Small intestine (tissue), 7 donors: ENCODE data around the gene KLK11. TPM values are rescaled to one million over a fixed set of nuclear protein-coding genes. Genes with fewer than 3 reads are reported as not detected.

ENCODE experiments used
- DNase-seq, 2 donors: peaks; one replicate each; pipeline versions ENCODE4 v3.0.0 to v3.0.0-alpha.2; 2013
- FAIRE-seq: peaks from 2 replicates; lab custom pipeline; 2012; peaks lifted over from hg19 to GRCh38; lab: Jason Lieb, UNC
- H3K27ac ChIP-seq, 3 donors: one replicate each; pipeline ENCODE4 v1.5.1; 2013; ENCODE audit warnings: low read length in 2 of 3, mild to moderate bottlenecking in 2 of 3, control low read depth in 1 of 3, inconsistent platforms in 1 of 3, low read depth in 1 of 3, moderate library complexity in 1 of 3
- H3K27me3 ChIP-seq, 3 donors: one replicate each; pipeline ENCODE4 v1.6.1; 2013; ENCODE audit warnings: low read length in 3 of 3, inconsistent platforms in 1 of 3; ENCODE audit not compliant: control insufficient read depth in 3 of 3, insufficient read depth in 3 of 3
- H3K36me3 ChIP-seq, 3 donors: one replicate each; pipeline ENCODE4 v1.6.1; 2013; ENCODE audit warnings: low read length in 3 of 3, inconsistent platforms in 1 of 3, low read depth in 1 of 3, mild to moderate bottlenecking in 1 of 3, moderate library complexity in 1 of 3; ENCODE audit not compliant: control insufficient read depth in 3 of 3, insufficient read depth in 2 of 3
- H3K4me1 ChIP-seq, 3 donors: one replicate each; pipeline ENCODE4 v1.6.1; 2013; ENCODE audit warnings: low read length in 2 of 3, inconsistent platforms in 1 of 3, low read depth in 1 of 3, mild to moderate bottlenecking in 1 of 3, moderate library complexity in 1 of 3; ENCODE audit not compliant: control insufficient read depth in 3 of 3, insufficient read depth in 2 of 3
- H3K4me3 ChIP-seq, 3 donors: one replicate each; pipeline ENCODE4 v1.5.1; 2013; ENCODE audit warnings: low read length in 3 of 3, control low read depth in 1 of 3, inconsistent platforms in 1 of 3, low read depth in 1 of 3, mild to moderate bottlenecking in 1 of 3, moderate library complexity in 1 of 3
- H3K9me3 ChIP-seq, 2 donors: one replicate each; pipeline ENCODE4 v1.6.1; 2013; ENCODE audit warnings: low read depth in 1 of 2, low read length in 1 of 2; ENCODE audit not compliant: control insufficient read depth in 2 of 2, insufficient read depth in 1 of 2
- WGBS, 3 donors: extraction: QIAGEN DNeasy Blood & Tissue Kit; methylation state at CpG; one replicate each; pipeline ENCODE4 v1.1.7; 2013; 5-methylcytosine and 5-hydroxymethylcytosine counted together
- polyA plus RNA-seq, 4 donors: library from polyadenylated mRNA; stranded (reverse) in 3 of 4; unstranded in 1 of 4; fragments of 200-250 nt in 3 of 4; fragments of 120-200 nt in 1 of 4; gene quantifications; one replicate each; pipeline versions ENCODE4 v1.2.1 to v1.2.3, GENCODE V29; 2013
- donor health status: healthy with polysubstance abuse.
- donor health status: control.
- donor health status: control.
- donor health status: Bipolar disorder and iron deficiency.
- donor health status: healthy.

KLK11 gene
- polyA plus RNA-seq, 4 donors = 0.67 to 1.4 (median 0.90) TPM

DNA sequence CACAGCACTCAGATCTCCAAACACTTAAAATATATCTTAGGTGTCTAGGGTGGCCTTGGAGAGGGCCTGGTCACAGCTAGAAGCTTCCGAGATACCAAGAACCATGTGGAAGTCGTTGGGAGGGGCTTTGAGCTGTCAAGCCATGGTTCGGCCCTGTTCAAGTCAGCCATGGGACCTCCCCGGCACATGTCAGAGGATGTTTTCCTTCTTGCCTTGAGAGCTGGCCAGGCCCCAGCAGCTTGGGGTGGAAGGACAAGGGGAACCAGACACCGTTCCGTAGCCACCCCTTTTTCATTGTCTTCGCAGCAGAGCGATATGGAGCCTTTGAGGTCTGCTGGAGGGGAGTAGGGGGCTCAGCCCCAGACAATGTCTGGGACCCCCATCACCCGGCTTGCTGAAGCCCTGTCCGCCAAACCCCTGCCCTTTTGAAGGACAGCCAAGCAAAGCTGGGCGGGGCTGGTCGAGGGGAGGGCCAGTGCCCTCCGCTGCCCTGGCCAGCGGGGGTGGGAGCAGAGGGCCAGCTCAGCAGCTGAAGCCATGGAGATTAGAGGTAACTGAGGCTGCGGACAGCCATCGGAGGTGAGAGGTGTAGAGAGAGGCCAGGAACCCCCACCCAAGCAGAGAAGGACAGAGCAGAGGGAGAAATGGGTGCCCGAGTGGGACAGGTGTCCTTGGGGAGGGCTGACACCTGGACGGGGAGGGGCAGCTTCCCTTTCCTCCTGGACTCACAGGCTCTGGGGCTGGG is 435 bp downstream of the KLK11 start:
- Histone ChIP-seq H3K4me3 (no peak overlapping the region), H3K9me3 (no peaks in the 10 kb centered on the region), H3K4me1 (no peaks in the 10 kb centered on the region), H3K27me3 (peaks cover 0 to 10% (median 0%) of the 10 kb centered on the region in 3 donors), H3K36me3 (no peaks in the 10 kb centered on the region), H3K27ac (no peak overlapping the region)
- DNase-seq (no peak), FAIRE-seq (no peak)
- WGBS, 3 donors = 42 to 56% (median 42%) methylated on average over 15 to 18 of the region's 18 CpGs

- Histone ChIP-seq H3K4me1 (no peaks in the 10 kb centered on the region), H3K4me3 (no peak overlapping the region), H3K9me3 (no peaks in the 10 kb centered on the region), H3K36me3 (no peaks in the 10 kb centered on the region), H3K27me3 (peaks cover 0 to 13% (median 0%) of the 10 kb centered on the region in 3 donors), H3K27ac (no peak overlapping the region)
- DNase-seq (no peak), FAIRE-seq (no peak)
- 63 to 84% (median 67%) methylated on average over 5 to 6 of the region's 6 CpGs for WGBS, 3 donors
Measured at GRCh38 chr19:51025401-51025800, 1.0 kb downstream of the KLK11 start.

DNA sequence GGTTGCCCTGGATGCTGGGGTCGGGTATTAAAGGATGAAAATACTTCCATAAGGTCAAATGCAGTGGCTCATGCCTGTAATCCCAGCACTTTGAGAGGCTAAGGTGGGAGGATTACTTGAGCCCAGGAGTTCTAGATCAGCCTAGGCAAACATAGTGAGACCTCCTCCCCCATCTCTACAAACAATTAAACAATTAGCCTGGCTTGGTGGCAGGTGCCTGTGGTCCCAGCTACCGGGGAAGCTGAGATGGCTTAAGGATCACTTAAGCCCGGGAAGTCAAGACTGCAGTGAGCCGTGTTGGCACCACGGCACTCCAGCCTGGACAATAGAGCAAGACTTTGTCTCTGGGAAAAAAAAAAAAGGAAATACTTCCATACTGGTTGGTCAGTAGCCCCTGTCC is 1.5 kb downstream of the KLK11 start:
- no peak overlapping the region for H3K27ac ChIP-seq

DNA sequence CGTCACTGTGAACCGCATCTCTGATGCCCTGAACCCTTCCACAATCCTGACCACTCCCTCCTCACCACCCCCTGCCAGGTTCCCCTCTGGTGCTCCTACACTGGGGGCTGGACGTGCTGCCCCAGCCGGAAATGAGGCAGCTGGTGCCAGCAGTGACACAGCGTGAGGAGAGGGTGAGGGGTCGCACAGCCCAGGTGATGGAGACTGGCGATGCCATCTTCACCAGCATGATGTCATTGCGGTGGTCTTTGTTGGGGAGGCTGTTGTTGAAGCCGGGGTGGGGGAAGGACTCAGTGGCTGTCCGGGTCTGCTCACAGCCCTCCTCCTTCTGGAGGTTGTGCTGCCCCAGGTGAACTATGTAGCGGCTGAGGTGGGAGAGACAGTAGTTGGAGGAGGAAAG is 2.5 kb downstream of the KLK11 start:
- Histone ChIP-seq H3K27ac (no peak overlapping the region), H3K4me1 (no peaks in the 10 kb centered on the region), H3K27me3 (peaks cover 4 to 28% (median 4%) of the 10 kb centered on the region in 3 donors), H3K36me3 (no peaks in the 10 kb centered on the region), H3K9me3 (no peaks in the 10 kb centered on the region), H3K4me3 (no peak overlapping the region)
- 67 to 73% (median 70%) methylated on average over 10 to 11 of the region's 11 CpGs for WGBS, 3 donors
- no peak for FAIRE-seq
- no peak for DNase-seq

More for the DNA sequence above, 1.5 kb downstream of the KLK11 start:
- Histone ChIP-seq H3K9me3 (no peaks in the 10 kb centered on the region), H3K36me3 (no peaks in the 10 kb centered on the region), H3K4me3 (no peak overlapping the region), H3K4me1 (no peaks in the 10 kb centered on the region), H3K27me3 (peaks cover 0 to 18% (median 0%) of the 10 kb centered on the region in 3 donors)
- FAIRE-seq (no peak), DNase-seq (no peak)
- WGBS, 3 donors = 16 to 46% (median 41%) methylated on average over 5 of the region's 5 CpGs

GRCh38 chr19:51022526-51022925 is 3.9 kb downstream of the KLK11 start:
- DNase-seq (no peak), FAIRE-seq (no peak)
- Histone ChIP-seq H3K27me3 (peaks cover 4 to 39% (median 4%) of the 10 kb centered on the region in 3 donors), H3K9me3 (no peaks in the 10 kb centered on the region), H3K36me3 (no peaks in the 10 kb centered on the region), H3K4me3 (no peak overlapping the region), H3K4me1 (no peaks in the 10 kb centered on the region), H3K27ac (no peak overlapping the region)
- 55 to 65% (median 60%) methylated on average over 14 of the region's 14 CpGs for WGBS, 3 donors

GRCh38 chr19:51020988-51021651 is 5.3 kb downstream of the KLK11 start:
- Histone ChIP-seq H3K27me3 (peaks cover 9 to 50% (median 10%) of the 10 kb centered on the region in 3 donors), H3K4me1 (no peaks in the 10 kb centered on the region), H3K4me3 (no peak overlapping the region), H3K27ac (no peak overlapping the region), H3K9me3 (no peaks in the 10 kb centered on the region), H3K36me3 (no peaks in the 10 kb centered on the region)
- peak; percentile 30 to 36 for DNase-seq
- WGBS, 3 donors = 30 to 35% (median 32%) methylated on average over 7 of the region's 7 CpGs
- no peak for FAIRE-seq

GRCh38 chr19:51019544-51019925 is 6.9 kb downstream of the KLK11 start, which contains the start of gene KLK10:
Gene KLK10, minus strand, starts transcription at chr19:51019709. Its CDS starts 579 bp downstream, at chr19:51019130.
- Histone ChIP-seq H3K27ac (no peak within 1 kb of the TSS), H3K27me3 (peaks cover 9 to 47% (median 12%) of the 10 kb centered on the region in 3 donors)
- 3 to 4% (median 4%) methylated on average over 13 to 14 of the region's 14 CpGs for WGBS, 3 donors

GRCh38 chr19:51018745-51019543 is 7.5 kb downstream of the KLK11 start:
- no peak for DNase-seq

More at GRCh38 chr19:51019544-51019925, 6.9 kb downstream of the KLK11 start, which contains the start of gene KLK10:
- FAIRE-seq (no peak), DNase-seq (no peak)
- Histone ChIP-seq H3K9me3 (no peaks in the 10 kb centered on the region), H3K4me3 (no peak within 1 kb of the TSS), H3K36me3 (no peaks in the 10 kb centered on the region), H3K4me1 (no peaks in the 10 kb centered on the region)

More at GRCh38 chr19:51018745-51019543, 7.5 kb downstream of the KLK11 start:
- Histone ChIP-seq H3K4me3 (no peak overlapping the region), H3K27me3 (peaks cover 9 to 47% (median 12%) of the 10 kb centered on the region in 3 donors), H3K4me1 (no peaks in the 10 kb centered on the region), H3K27ac (no peak overlapping the region), H3K36me3 (no peaks in the 10 kb centered on the region), H3K9me3 (no peaks in the 10 kb centered on the region)
- WGBS, 3 donors = 2 to 4% (median 3%) methylated on average over 54 to 68 of the region's 68 CpGs
- FAIRE-seq = no peak
